ENCODE results near the gene CHRNB2.

DNA sequence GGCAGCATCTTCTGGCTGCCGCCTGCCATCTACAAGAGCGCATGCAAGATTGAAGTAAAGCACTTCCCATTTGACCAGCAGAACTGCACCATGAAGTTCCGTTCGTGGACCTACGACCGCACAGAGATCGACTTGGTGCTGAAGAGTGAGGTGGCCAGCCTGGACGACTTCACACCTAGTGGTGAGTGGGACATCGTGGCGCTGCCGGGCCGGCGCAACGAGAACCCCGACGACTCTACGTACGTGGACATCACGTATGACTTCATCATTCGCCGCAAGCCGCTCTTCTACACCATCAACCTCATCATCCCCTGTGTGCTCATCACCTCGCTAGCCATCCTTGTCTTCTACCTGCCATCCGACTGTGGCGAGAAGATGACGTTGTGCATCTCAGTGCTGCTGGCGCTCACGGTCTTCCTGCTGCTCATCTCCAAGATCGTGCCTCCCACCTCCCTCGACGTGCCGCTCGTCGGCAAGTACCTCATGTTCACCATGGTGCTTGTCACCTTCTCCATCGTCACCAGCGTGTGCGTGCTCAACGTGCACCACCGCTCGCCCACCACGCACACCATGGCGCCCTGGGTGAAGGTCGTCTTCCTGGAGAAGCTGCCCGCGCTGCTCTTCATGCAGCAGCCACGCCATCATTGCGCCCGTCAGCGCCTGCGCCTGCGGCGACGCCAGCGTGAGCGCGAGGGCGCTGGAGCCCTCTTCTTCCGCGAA is 3.8 kb downstream of the CHRNB2 start:
- TF ChIP-seq, protein P1, sequence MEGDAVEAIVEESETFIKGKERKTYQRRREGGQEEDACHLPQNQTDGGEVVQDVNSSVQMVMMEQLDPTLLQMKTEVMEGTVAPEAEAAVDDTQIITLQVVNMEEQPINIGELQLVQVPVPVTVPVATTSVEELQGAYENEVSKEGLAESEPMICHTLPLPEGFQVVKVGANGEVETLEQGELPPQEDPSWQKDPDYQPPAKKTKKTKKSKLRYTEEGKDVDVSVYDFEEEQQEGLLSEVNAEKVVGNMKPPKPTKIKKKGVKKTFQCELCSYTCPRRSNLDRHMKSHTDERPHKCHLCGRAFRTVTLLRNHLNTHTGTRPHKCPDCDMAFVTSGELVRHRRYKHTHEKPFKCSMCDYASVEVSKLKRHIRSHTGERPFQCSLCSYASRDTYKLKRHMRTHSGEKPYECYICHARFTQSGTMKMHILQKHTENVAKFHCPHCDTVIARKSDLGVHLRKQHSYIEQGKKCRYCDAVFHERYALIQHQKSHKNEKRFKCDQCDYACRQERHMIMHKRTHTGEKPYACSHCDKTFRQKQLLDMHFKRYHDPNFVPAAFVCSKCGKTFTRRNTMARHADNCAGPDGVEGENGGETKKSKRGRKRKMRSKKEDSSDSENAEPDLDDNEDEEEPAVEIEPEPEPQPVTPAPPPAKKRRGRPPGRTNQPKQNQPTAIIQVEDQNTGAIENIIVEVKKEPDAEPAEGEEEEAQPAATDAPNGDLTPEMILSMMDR (IDR thresholded peaks at IDR 0.05; ENCODE audit: control extremely low read depth in 1 of 3, insufficient read depth in 1 of 3, low read depth in 1 of 3, low read length in 3 of 3) = no peak
- no peak for TF ChIP-seq CEBPB (IDR thresholded peaks at IDR 0.05; ENCODE audit: low read depth, low read length)
- no peak for TF ChIP-seq RXRA (IDR thresholded peaks at IDR 0.05; ENCODE audit: insufficient read depth, low read depth, low read length)
- TF ChIP-seq JUN (IDR thresholded peaks at IDR 0.05; ENCODE audit: low read depth, low read length) = no peak
- TF ChIP-seq RFX5 (IDR thresholded peaks at IDR 0.05; ENCODE audit: borderline replicate concordance, low read depth, low read length) = no peak
- no peak for TF ChIP-seq CREB1 (IDR thresholded peaks at IDR 0.05)
- no peak for TF ChIP-seq TEAD4 (IDR thresholded peaks at IDR 0.05; ENCODE audit: low read depth, low read length)

All from H1 (cell line).